GM13977 (cell line): Measurements from ENCODE around the gene SORL1-AS1.

Experiments used
- DNase-seq: peaks from one replicate; pipeline ENCODE4 v3.0.0; 2012; ENCODE audit warnings: low spot score
- CTCF ChIP-seq: IDR thresholded peaks from 2 replicates; pipeline ENCODE4 v1.5.1; 2012; ENCODE audit warnings: mild to moderate bottlenecking, control low read depth; ENCODE audit not compliant: insufficient read depth; ENCODE audit errors: extremely low read depth, missing control alignments
- in situ Hi-C: fragments of 300-500 bp; cut with MboI; formaldehyde crosslinking; loops from one replicate; pipeline ENCODE4 v1.12.0; 2022; ENCODE audit warnings: low sequenced_read_pairs, low pct_unique_long_range_greater_than_20kb, mixed read lengths, inconsistent platforms; ENCODE audit not compliant: unreplicated experiment

SORL1-AS1 gene

DNA sequence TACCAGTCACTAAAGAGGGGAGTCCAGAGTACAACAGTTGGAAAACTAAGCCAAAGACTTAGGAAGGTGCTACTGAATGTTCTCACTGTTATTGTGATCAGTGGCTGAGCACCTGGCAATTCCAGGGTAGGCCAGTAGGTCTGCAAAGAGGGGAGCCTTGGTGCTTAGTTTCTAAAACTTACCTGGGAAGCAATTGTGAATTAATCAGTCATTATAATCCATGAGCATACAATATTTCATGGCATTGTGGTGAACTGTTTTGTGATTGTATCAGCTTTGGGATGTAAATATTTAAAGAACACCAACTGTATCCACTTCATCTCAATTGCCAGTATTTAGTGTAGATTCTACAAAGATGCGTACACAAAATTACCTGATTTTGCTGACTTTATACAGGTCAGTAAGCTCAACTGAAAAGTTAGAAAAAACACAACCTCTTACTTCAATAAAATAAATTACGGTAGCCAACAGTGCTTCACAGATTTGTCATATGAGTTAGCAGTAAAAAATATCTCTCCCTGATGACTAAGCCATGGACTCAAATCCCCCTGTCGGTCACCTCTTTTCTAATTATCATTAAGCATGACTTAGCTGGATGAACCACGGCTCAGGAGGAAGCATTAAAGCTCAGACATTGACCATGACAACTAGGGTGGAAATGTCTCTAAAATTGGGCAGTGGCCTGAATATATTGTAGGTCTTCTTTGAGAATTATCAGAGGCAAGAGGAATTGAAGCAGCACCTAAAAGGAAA lies 31.4 kb downstream of the SORL1-AS1 start:
- no peak for DNase-seq
- TF ChIP-seq CTCF = no peak
- in situ Hi-C loops = no loop called here

DNA sequence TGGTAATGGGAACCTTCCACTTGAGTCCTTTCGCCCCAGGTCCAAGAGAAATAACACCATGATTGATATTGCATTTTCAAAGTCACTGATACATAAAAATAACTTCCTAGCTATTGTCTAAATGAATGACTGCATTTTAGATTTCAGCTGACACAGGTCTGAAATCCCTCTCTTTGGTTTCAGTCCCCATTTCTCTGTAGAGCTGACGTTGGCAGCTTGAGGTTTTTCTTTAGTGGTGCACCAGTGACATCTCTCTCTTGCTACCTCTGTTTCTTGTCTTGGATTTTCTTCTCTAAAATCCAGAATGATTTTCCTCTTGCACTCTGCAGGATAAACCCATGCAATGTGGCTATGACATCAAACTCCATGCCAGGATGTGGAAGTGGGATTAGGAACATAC lies 32.4 kb downstream of the SORL1-AS1 start:
- DNase-seq = no peak
- TF ChIP-seq CTCF = no peak
- in situ Hi-C loops = no loop called here

GRCh38 chr11:121419836-121420235 lies 32.9 kb downstream of the SORL1-AS1 start:
- TF ChIP-seq CTCF = no peak
- in situ Hi-C loops = no loop called here
- DNase-seq = no peak

- in situ Hi-C loops = no loop called here
- no peak for TF ChIP-seq CTCF
- DNase-seq = no peak
These were observed 34.1 kb downstream of the SORL1-AS1 start for GRCh38 chr11:121418625-121419114.

DNA sequence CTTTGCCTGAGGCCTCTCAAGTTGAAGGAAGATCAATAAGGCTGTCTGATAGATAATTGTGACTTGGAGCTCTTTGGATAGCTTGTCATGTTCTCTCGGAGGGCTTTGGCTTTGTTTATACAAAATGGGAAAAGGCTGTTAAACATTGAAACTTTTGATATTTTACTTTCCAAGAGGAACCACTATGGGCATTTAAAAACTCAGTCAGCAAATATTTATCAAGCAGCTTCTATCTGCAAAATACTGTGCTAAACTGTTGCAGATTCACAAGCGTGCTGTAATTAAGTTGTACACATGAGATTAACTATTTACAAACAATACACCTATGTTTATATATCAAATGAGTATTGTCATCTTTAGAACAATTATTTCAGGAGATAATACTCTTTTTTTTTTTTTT lies 35.2 kb downstream of the SORL1-AS1 start:
- in situ Hi-C loops = no loop called here
- no peak for TF ChIP-seq CTCF
- DNase-seq = no peak

- TF ChIP-seq CTCF = no peak
- no peak for DNase-seq
- in situ Hi-C loops = no loop called here
These were observed 35.7 kb downstream of the SORL1-AS1 start for GRCh38 chr11:121417055-121417551.
